PC-9 (cell line): ENCODE results near the gene SARS2. TPM values are rescaled to one million over a fixed set of nuclear protein-coding genes. Genes with fewer than 3 reads are reported as not detected.
"Not testable (repeated sequence)": the region's sequence is repeated elsewhere in the genome, so short reads cannot be mapped to it uniquely, and the experiment has no call there.

Experiments used
- BruUV-seq: library from RNA; stranded (reverse); fragments of 400-500 nt; replicated peaks from 2 replicates; lab custom pipeline; 2021; lab: Mats Ljungman, UMichigan
- CTCF ChIA-PET: fragments of 300-600 bp; sonication (Branson Sonifier 250); formaldehyde crosslinking; loops from one replicate; lab custom pipeline; 2022; ENCODE audit warnings: antibody characterized with exemption; lab: Charles Lee
- POLR2A ChIA-PET: fragments of 300-600 bp; sonication (Branson Sonifier 250); formaldehyde crosslinking; loops from one replicate; lab custom pipeline; 2022; ENCODE audit warnings: antibody characterized with exemption; ENCODE audit not compliant: unreplicated experiment; lab: Charles Lee
- DNase-seq, 2 experiments: peaks; one replicate each; pipeline versions ENCODE4 v3.0.0 to v3.0.0-alpha.2; 2015 to 2022; ENCODE audit warnings: mixed read lengths in 1 of 2
- H2AFZ ChIP-seq: fragments of 200-600 bp; sonication (generic); 2 replicates; pipeline ENCODE4 v1.8.1; 2017; ENCODE audit warnings: antibody characterized with exemption
- H3F3A ChIP-seq: fragments of 200-600 bp; sonication (generic); 2 replicates; pipeline ENCODE4 v1.8.1; 2017; ENCODE audit warnings: antibody characterized with exemption, mild to moderate bottlenecking, low read depth; ENCODE audit not compliant: insufficient read depth
- H3K27ac ChIP-seq: fragments of 200-600 bp; sonication (generic); 2 replicates; pipeline ENCODE4 v1.6.1; 2016; ENCODE audit warnings: mixed run types
- H3K27me3 ChIP-seq: fragments of 200-600 bp; sonication (generic); 2 replicates; pipeline ENCODE4 v1.6.1; 2016; ENCODE audit warnings: low read depth, mixed run types; ENCODE audit not compliant: insufficient read depth
- H3K36me3 ChIP-seq: fragments of 200-600 bp; sonication (generic); 2 replicates; pipeline ENCODE4 v1.6.1; 2016; ENCODE audit warnings: low read depth, mixed run types
- H3K4me1 ChIP-seq: fragments of 200-600 bp; sonication (generic); replicated peaks from 2 replicates; pipeline ENCODE4 v1.6.1; 2016; ENCODE audit warnings: mixed run types; ENCODE audit not compliant: insufficient read depth
- H3K4me2 ChIP-seq: fragments of 200-600 bp; sonication (generic); 2 replicates; pipeline ENCODE4 v1.6.1; 2017; ENCODE audit warnings: mixed run types
- H3K4me3 ChIP-seq: fragments of 200-600 bp; sonication (generic); 2 replicates; pipeline ENCODE4 v1.6.1; 2016; ENCODE audit warnings: mixed run types
- H3K79me2 ChIP-seq: fragments of 200-600 bp; sonication (generic); 2 replicates; pipeline ENCODE4 v1.6.1; 2017; ENCODE audit warnings: low read depth, mixed run types
- H3K9me2 ChIP-seq: fragments of 200-600 bp; sonication (generic); 2 replicates; pipeline ENCODE4 v1.8.1; 2017; ENCODE audit warnings: mild to moderate bottlenecking; ENCODE audit not compliant: insufficient read depth
- H3K9me3 ChIP-seq: fragments of 200-600 bp; sonication (generic); 2 replicates; pipeline ENCODE4 v1.8.1; 2016; ENCODE audit warnings: low read depth; ENCODE audit not compliant: insufficient read depth
- H4K20me1 ChIP-seq: fragments of 200-600 bp; sonication (generic); 2 replicates; pipeline ENCODE4 v1.8.1; 2017; ENCODE audit not compliant: insufficient read depth
- CTCF ChIP-seq: fragments of 200-600 bp; sonication (generic); conservative IDR thresholded peaks from 2 replicates; pipeline ENCODE4 v1.6.1; 2017; ENCODE audit warnings: mixed run types, antibody characterized with exemption, mild to moderate bottlenecking, moderate library complexity
- EZH2 ChIP-seq: fragments of 200-600 bp; sonication (generic); IDR thresholded peaks from 2 replicates; pipeline ENCODE4 v1.8.0; 2017; ENCODE audit warnings: antibody characterized with exemption, low read depth
- intact Hi-C: fragments of 100-400 bp; cut with micrococcal nuclease; formaldehyde crosslinking; loops from one replicate; pipeline ENCODE4 v1.10.0; 2022; ENCODE audit not compliant: unreplicated experiment
- total RNA-seq: library from RNA; stranded (reverse); gene quantifications from 2 replicates; pipeline ENCODE4 v1.2.3, GENCODE V29; 2021

Gene SARS2
- total RNA-seq, 1 experiment from 2014 or later: 33.7 TPM

- no peaks in the 10 kb centered on the region; the same call in 1 of the 2 replicates for H4K20me1 ChIP-seq
- no peak overlapping the region for H2AFZ ChIP-seq
- TF ChIP-seq CTCF (no peak), EZH2 (no peak)
- intact Hi-C loops: no loop called here
- peaks cover 24% of the 10 kb centered on the region for H3F3A ChIP-seq
- POLR2A ChIA-PET: interaction anchor here (0.6 kb wide), 1 partner anchor 419 kb away, joined by 7 read pairs; no protein-coding TSS in a partner anchor
- no peaks in the 10 kb centered on the region for H3K79me2 ChIP-seq
- no peaks in the 10 kb centered on the region for H3K9me3 ChIP-seq
- H3K4me1 ChIP-seq: no peaks in the 10 kb centered on the region
- no peak for DNase-seq
- CTCF ChIA-PET: interaction anchor here (0.6 to 0.7 kb wide), 2 partner anchors 24 to 439 kb away, joined by 3 to 4 read pairs; no protein-coding TSS in a partner anchor
- no peak overlapping the region for H3K4me3 ChIP-seq
- BruUV-seq: no TSS peak
- no peak overlapping the region for H3K27ac ChIP-seq
- H3K36me3 ChIP-seq: no peaks in the 10 kb centered on the region
- no peaks in the 10 kb centered on the region for H3K9me2 ChIP-seq
- H3K4me2 ChIP-seq: no peak overlapping the region
- H3K27me3 ChIP-seq: 0 out of 2 replicates have a peak, but pooled peaks cover 5% of the 10 kb centered on the region
Observed at GRCh38 chr19:38970664-38971532, 40.3 kb upstream of the SARS2 start.

- H2AFZ ChIP-seq, H3K79me2 ChIP-seq, DNase-seq, POLR2A ChIA-PET, intact Hi-C loops, CTCF ChIA-PET, H3K9me3 ChIP-seq, H3K4me3 ChIP-seq, H3K27ac ChIP-seq, H3K27me3 ChIP-seq, BruUV-seq, H3K9me2 ChIP-seq, H3K4me2 ChIP-seq, H4K20me1 ChIP-seq, H3K4me1 ChIP-seq, H3F3A ChIP-seq, H3K36me3 ChIP-seq: not testable (repeated sequence)
Observed at GRCh38 chr19:38966149-38966548, 35.6 kb upstream of the SARS2 start.

- no peaks in the 10 kb centered on the region for H3K36me3 ChIP-seq
- H3K4me3 ChIP-seq: no peak overlapping the region
- no peak overlapping the region for H3K27ac ChIP-seq
- H3K9me2 ChIP-seq: no peaks in the 10 kb centered on the region
- no peak overlapping the region for H2AFZ ChIP-seq
- no peaks in the 10 kb centered on the region for H3K9me3 ChIP-seq
- no peak overlapping the region for H3K4me2 ChIP-seq
- no peaks in the 10 kb centered on the region for H3K27me3 ChIP-seq
- H4K20me1 ChIP-seq: no peaks in the 10 kb centered on the region; the same call in 1 of the 2 replicates
- DNase-seq: no peak
- no TSS peak for BruUV-seq
- CTCF ChIA-PET: no interaction called here
- POLR2A ChIA-PET: no interaction called here
- no peaks in the 10 kb centered on the region for H3K4me1 ChIP-seq
- intact Hi-C loops: loop anchor here (5.0 kb wide), 3 partner anchors 363 to 448 kb away; partner anchors contain the start of genes PLEKHG2 and SAMD4B
- peaks cover 15% of the 10 kb centered on the region for H3F3A ChIP-seq
- TF ChIP-seq EZH2 (no peak), CTCF (no peak)
- no peaks in the 10 kb centered on the region for H3K79me2 ChIP-seq
Observed at GRCh38 chr19:38964738-38965137, 34.2 kb upstream of the SARS2 start.
